BLaER1 (cell line): ENCODE data around the gene TNFRSF4.

Experiments used
- H3K27ac ChIP-seq: shearing (Covaris generic); formaldehyde crosslinking; 2 replicates; pipeline ENCODE4 v1.8.1; 2022
- H3K27me3 ChIP-seq: shearing (Covaris generic); formaldehyde crosslinking; 2 replicates; pipeline ENCODE4 v1.8.1; 2022
- H3K36me3 ChIP-seq: shearing (Covaris generic); formaldehyde crosslinking; 2 replicates; pipeline ENCODE4 v1.8.1; 2022
- H3K4me1 ChIP-seq: shearing (Covaris generic); formaldehyde crosslinking; 2 replicates; pipeline ENCODE4 v1.8.1; 2022
- H3K4me2 ChIP-seq: shearing (Covaris generic); formaldehyde crosslinking; 2 replicates; pipeline ENCODE4 v1.8.1; 2022
- H3K4me3 ChIP-seq: shearing (Covaris generic); formaldehyde crosslinking; 2 replicates; pipeline ENCODE4 v1.8.1; 2022
- H3K9ac ChIP-seq: shearing (Covaris generic); formaldehyde crosslinking; 2 replicates; pipeline ENCODE4 v1.8.1; 2022
- H3K9me3 ChIP-seq: shearing (Covaris generic); formaldehyde crosslinking; 2 replicates; pipeline ENCODE4 v1.8.1; 2022
- H4K20me1 ChIP-seq: shearing (Covaris generic); formaldehyde crosslinking; 2 replicates; pipeline ENCODE4 v1.8.1; 2022
- Cebpa-rat ChIP-seq: shearing (Covaris generic); IDR thresholded peaks from 2 replicates; pipeline ENCODE4 v1.8.1; 2022

TNFRSF4 gene

DNA sequence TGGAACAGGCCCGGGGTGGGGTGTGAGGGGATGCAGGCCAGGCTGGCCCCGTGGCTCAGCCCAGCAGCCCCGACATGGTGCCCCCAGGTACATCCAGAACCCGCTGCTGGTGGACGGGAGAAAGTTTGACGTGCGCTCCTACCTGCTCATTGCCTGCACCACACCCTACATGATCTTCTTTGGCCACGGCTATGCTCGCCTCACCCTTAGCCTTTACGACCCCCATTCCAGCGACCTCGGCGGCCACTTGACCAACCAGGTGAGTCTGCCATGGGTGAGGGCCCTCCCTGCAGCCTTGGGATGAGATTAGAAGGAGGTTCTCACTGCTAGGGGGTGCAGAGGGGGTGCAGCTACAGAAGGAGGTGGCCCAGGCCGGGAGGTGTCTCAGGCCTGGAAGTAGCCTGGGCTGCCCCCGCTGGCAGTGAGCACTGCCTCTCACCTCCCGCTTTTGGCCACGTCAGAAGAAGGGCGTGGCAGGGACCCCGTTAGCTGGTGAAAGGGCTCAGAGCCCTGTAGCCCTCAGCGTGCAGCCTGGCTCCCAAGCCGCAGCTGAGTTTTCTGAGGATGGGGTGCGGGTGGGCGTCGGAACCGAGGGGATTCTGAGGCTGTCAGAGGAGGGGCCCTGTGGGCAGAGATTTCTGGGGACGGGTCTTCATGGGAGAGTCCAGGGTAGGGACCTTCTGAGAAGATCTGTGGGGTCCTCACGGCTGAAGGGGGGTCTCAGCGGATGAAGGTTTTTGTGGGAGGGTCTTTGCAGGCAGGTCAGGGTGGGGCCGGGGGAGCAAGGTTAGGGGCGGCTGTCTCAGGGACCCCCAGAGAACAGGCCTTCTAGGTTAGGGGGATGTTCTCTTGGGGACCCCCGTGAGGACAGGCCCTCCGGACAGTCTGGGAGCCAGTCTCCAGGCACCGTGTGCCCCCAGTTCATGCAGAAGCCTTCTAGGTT lies 29.8 kb downstream of the TNFRSF4 start:
- H3K27ac ChIP-seq: no peak overlapping the region
- H3K27me3 ChIP-seq: peaks cover 6% of the 10 kb centered on the region; the same call in 1 of the 2 replicates
- no peaks in the 10 kb centered on the region for H3K36me3 ChIP-seq
- peak overlapping the region; percentile 66; the same call in 1 of the 2 replicates for H3K4me2 ChIP-seq
- H4K20me1 ChIP-seq: peaks cover 1% of the 10 kb centered on the region; the same call in 1 of the 2 replicates
- H3K4me3 ChIP-seq: no peak overlapping the region
- TF ChIP-seq Cebpa-rat: no peak
- H3K9me3 ChIP-seq: no peaks in the 10 kb centered on the region
- peaks cover 56% of the 10 kb centered on the region for H3K4me1 ChIP-seq
- H3K9ac ChIP-seq: no peak overlapping the region

DNA sequence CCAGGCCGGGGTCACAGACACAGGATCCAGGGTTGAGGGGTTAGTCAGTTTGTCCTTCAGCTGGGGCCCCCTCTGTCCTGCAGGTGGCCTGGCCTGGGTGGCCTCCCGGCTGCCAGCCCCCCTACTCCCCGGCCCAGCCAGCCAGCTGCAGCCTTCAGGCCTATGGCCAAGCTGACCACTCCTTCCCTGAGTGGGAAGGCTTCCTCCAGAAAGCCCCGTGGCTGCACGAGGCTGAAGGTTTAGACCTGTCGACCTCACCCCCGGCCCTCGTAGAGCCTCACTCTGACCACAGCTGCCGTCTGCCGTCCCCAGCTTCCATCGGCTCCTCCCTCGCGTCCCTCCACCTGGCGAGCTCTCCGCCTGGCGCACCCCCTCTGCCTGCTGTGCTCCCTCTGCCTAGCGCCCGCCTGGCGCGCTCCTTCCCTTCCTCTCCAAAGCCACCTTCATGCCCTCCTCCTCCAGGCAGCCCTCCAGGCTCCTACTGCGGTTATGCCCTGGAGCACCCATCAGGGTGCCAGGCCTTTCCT lies 30.7 kb downstream of the TNFRSF4 start:
- no peak overlapping the region for H3K27ac ChIP-seq
- H3K4me3 ChIP-seq: no peak overlapping the region
- TF ChIP-seq Cebpa-rat: no peak
- H3K4me2 ChIP-seq: peak overlapping the region; percentile 66
- no peaks in the 10 kb centered on the region for H3K36me3 ChIP-seq
- H3K4me1 ChIP-seq: peaks cover 64% of the 10 kb centered on the region
- H3K27me3 ChIP-seq: 0 out of 2 replicates have a peak, but pooled peaks cover 6% of the 10 kb centered on the region
- H3K9ac ChIP-seq: no peak overlapping the region
- no peaks in the 10 kb centered on the region for H3K9me3 ChIP-seq
- H4K20me1 ChIP-seq: peaks cover 6% of the 10 kb centered on the region; the same call in 1 of the 2 replicates

DNA sequence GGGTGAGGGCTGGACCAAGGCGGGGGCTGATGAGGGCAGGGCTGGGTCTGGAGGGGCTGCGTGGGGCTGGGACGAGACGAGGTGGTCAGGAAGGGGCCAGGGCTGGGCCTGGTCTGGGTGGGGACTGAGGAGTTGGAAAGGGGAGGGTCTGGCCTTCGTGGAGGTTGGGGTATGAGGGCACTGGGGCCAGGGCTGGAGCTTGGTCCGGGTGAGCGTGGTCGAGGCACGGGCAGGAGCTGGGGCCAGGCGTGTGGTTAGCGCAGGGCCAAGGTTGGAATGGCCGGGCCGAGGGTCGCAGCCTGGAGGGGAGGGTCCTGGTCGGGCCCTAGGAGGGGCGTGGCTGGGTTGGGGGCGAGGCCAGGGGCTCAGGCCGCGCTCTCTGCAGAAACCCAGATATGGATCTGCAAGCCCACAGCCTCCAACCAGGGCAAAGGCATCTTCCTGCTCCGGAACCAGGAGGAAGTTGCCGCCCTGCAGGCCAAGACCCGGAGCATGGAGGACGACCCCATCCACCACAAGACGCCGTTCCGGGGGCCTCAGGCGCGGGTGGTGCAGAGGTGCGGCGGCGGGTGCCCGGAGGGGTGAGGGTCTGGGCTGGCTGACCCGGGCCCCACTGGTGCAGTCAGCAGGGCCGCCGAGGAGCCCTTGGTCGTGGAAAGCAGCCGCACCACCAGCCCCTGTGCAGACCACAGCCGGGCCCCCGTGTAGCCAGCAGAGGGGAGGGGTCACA lies 31.3 kb downstream of the TNFRSF4 start:
- H3K27me3 ChIP-seq: 0 out of 2 replicates have a peak, but pooled peaks cover 6% of the 10 kb centered on the region
- no peak overlapping the region for H3K9ac ChIP-seq
- peaks cover 6% of the 10 kb centered on the region; the same call in 1 of the 2 replicates for H4K20me1 ChIP-seq
- no peak overlapping the region for H3K27ac ChIP-seq
- H3K4me2 ChIP-seq: peak overlapping the region; percentile 66
- no peaks in the 10 kb centered on the region for H3K9me3 ChIP-seq
- H3K4me3 ChIP-seq: no peak overlapping the region
- peaks cover 71% of the 10 kb centered on the region for H3K4me1 ChIP-seq
- H3K36me3 ChIP-seq: no peaks in the 10 kb centered on the region
- no peak for TF ChIP-seq Cebpa-rat

DNA sequence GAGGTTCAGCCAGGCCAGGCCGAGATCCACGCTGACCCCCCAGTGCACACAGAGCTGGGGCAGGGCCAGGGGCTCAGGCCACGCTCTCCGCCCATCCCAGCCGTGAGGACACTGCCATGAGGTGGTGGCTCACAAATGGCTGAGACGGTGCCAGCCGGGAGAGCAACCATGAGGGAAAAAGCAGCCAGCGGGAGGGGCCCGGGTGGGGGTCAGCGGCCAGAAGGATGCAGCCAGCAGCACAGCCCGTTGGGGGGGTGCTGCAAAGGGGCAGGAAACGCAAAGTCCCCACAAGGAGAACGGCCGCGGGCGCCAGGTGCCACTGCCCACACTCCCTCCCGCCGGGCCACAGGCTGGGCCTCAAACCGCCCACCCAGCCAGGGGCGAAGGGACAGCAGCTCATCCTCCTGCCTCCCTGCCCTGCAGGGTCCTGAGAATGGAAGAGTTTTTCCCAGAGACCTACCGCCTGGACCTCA lies 32.0 kb downstream of the TNFRSF4 start:
- Histone ChIP-seq H3K4me3 (no peak overlapping the region), H3K4me1 (peaks cover 77% of the 10 kb centered on the region), H4K20me1 (peaks cover 6% of the 10 kb centered on the region; the same call in 1 of the 2 replicates), H3K9ac (0 out of 2 replicates have a peak overlapping the region, but pooled peaks have one; percentile 38), H3K27ac (no peak overlapping the region), H3K27me3 (0 out of 2 replicates have a peak, but pooled peaks cover 6% of the 10 kb centered on the region), H3K9me3 (no peaks in the 10 kb centered on the region), H3K4me2 (peak overlapping the region; percentile 66), H3K36me3 (no peaks in the 10 kb centered on the region)
- TF ChIP-seq Cebpa-rat: no peak

DNA sequence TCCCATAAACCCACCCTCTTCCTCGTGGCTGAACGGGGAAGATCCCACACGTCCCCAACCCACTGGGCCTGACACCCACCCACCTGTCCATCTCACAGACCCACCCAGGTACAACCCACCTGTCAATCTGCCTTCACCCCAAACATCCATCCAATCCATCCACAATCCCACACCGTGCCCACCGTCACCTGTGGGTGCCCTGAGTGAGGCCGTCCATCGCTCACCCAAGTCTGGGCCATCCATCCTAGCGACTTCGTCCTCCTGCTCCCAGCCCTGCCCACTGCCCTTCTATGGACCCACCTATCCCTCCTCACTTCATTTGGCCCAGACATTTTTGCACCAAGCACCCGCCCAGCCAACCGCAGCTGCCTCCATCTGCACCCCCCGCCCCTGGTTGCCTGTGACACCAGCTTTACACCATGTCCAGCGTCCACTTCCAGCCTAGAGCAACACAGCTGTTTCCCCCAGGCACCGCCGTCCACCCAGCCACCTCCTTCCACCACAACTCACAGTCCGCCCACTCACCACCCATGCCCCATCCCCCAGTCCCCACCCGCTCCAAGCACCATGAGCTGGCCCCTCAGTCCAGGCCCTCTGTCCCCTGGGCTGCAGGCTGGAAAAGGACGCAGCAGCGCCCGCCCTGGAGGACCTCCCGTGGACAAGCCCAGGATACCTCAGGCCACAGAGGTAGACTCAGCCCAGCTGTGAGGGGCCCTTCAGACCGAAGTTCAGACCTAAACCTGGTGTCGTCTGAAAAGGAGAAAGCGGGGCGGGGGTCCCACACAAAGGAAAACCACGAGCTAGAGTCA lies 32.6 kb downstream of the TNFRSF4 start:
- Histone ChIP-seq H3K27ac (no peak overlapping the region), H3K36me3 (no peaks in the 10 kb centered on the region), H3K4me2 (peak overlapping the region; percentile 66), H3K4me3 (no peak overlapping the region), H3K4me1 (peaks cover 84% of the 10 kb centered on the region), H3K9me3 (no peaks in the 10 kb centered on the region), H3K9ac (no peak overlapping the region), H3K27me3 (0 out of 2 replicates have a peak, but pooled peaks cover 6% of the 10 kb centered on the region), H4K20me1 (peaks cover 6% of the 10 kb centered on the region; the same call in 1 of the 2 replicates)
- no peak for TF ChIP-seq Cebpa-rat

DNA sequence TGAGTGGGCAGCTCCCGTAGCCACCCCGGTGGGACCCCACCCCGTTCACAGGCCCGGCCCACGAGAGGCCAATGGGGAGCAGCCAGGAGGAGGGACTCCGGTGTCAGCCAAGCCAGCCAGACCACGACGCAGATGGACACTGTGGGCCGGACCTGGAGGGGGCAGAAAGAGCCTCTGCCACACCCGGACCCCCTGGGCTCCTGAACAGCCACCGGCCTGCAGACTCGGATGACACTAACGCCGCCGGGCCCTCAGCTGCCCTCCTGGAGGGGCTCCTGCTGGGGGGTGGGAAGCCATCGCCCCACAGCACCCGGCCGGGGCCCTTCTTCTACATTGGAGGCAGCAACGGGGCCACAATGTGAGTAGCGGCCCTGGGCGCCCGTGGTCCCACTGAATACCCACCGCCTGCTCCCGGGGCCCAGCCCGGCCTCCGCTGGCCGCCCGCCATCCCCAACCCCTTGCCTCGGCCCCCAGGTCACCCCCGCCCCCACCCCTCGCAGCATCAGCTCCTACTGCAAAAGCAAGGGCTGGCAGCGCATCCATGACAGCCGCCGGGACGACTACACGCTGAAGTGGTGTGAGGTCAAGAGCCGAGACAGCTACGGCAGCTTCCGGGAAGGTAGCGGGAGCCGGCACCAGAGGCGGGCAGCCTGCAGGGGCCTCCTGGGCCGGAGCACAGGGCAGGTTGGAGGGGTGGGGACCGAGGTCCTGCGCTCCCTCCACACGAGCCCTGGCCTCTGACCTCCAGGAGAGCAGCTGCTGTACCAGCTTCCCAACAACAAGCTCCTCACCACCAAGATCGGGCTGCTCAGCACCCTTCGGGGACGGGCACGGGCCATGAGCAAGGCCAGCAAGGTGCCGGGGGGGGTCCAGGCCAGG lies 33.7 kb downstream of the TNFRSF4 start:
- 0 out of 2 replicates have a peak, but pooled peaks cover 10% of the 10 kb centered on the region for H3K27me3 ChIP-seq
- peak overlapping the region; percentile 69 for H3K27ac ChIP-seq
- H3K9me3 ChIP-seq: no peaks in the 10 kb centered on the region
- no peaks in the 10 kb centered on the region for H3K36me3 ChIP-seq
- H3K4me3 ChIP-seq: peak overlapping the region; percentile 36
- H3K9ac ChIP-seq: no peak overlapping the region
- H3K4me1 ChIP-seq: peaks cover 93% of the 10 kb centered on the region
- no peak for TF ChIP-seq Cebpa-rat
- peak overlapping the region; percentile 97 for H3K4me2 ChIP-seq
- peaks cover 6% of the 10 kb centered on the region; the same call in 1 of the 2 replicates for H4K20me1 ChIP-seq

DNA sequence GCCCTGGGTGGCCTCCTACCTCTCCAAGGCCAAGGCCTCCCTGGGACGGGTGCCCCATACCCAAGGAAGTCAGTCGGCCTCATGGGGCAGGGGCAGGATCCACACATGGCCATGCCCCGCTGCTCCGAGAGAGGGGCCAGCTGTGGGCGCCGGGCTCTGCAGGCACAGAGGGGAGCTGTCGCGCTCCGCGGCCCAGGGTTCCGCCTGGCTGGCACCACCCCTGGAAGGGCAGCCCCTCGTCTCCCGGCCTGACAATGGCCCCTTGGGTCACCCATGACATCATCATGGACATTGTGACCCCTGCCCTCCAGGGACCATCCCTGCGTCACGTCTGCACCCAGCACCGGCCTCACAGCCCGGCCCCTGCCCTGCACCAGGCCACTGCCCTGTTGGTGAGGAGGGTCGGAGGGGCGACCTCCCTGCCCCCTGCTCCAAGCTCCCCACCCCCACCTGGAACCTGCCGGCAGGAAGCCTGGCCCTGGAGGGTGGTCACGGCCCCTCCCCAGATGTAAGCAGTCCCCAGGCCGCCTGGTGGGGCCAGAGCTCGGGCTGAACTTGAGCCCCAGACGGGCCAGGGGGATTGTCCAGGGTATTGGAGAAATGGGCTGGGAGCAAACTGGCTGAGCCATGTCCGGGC lies 34.5 kb downstream of the TNFRSF4 start:
- Histone ChIP-seq H3K4me2 (peak overlapping the region; percentile 97), H3K27ac (peak overlapping the region; percentile 69), H3K36me3 (no peaks in the 10 kb centered on the region), H3K27me3 (0 out of 2 replicates have a peak, but pooled peaks cover 10% of the 10 kb centered on the region), H3K9me3 (no peaks in the 10 kb centered on the region), H3K4me3 (peak overlapping the region; percentile 36), H3K9ac (peak overlapping the region; percentile 60), H4K20me1 (peaks cover 6% of the 10 kb centered on the region; the same call in 1 of the 2 replicates), H3K4me1 (peaks cover 96% of the 10 kb centered on the region)
- no peak for TF ChIP-seq Cebpa-rat
